ENCODE data around the gene CEP85L.
"Not testable (repeated sequence)": the region's sequence is repeated elsewhere in the genome, so short reads cannot be mapped to it uniquely, and the experiment has no call there.

Gene CEP85L

GRCh38 chr6:118495485-118496280 is 155.7 kb downstream of the CEP85L start:
- no peak for DNase-seq (ENCODE audit: low read depth)

DNA sequence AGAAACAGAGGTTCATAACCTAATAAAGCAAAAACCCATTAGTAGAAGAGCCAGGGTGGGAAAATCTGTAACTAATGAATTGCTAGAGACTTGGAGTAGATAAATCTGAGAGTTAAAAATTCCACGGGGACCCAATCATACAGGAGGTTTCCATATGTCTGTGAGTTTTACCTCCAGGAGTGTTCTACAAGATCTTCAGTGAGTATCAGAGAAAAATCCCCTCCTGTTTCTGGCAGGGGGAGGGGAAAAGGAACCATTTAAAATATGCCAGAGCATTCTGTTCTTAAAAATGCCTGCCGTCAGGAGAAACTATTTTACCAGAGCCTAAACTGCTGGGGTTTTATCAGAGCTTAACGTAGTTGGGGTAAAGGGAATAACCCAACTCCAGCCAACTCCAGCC is 157.3 kb downstream of the CEP85L start:
- no peak for DNase-seq (ENCODE audit: low read depth)

DNA sequence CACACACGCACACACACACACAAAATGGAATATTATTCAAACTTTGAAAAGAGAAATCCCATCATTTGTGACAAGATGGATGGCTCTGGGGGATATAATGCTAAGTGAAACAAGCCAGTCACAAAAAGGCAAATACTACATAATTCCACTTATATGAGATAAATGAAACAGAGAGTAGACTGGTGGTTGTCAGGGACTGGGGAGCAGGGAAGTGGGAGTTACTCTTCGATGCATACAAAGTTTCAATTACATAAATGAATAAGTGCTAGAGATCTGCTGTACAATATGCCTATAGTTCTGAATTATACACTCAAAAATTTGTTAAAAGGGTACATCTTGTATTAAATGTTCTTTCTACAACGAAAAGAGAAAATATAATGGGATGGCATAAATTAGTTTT is 161.4 kb downstream of the CEP85L start:
- DNase-seq (ENCODE audit: low read depth): no peak

GRCh38 chr6:118488631-118489030 is 162.8 kb downstream of the CEP85L start:
- DNase-seq (ENCODE audit: low read depth): no peak

DNA sequence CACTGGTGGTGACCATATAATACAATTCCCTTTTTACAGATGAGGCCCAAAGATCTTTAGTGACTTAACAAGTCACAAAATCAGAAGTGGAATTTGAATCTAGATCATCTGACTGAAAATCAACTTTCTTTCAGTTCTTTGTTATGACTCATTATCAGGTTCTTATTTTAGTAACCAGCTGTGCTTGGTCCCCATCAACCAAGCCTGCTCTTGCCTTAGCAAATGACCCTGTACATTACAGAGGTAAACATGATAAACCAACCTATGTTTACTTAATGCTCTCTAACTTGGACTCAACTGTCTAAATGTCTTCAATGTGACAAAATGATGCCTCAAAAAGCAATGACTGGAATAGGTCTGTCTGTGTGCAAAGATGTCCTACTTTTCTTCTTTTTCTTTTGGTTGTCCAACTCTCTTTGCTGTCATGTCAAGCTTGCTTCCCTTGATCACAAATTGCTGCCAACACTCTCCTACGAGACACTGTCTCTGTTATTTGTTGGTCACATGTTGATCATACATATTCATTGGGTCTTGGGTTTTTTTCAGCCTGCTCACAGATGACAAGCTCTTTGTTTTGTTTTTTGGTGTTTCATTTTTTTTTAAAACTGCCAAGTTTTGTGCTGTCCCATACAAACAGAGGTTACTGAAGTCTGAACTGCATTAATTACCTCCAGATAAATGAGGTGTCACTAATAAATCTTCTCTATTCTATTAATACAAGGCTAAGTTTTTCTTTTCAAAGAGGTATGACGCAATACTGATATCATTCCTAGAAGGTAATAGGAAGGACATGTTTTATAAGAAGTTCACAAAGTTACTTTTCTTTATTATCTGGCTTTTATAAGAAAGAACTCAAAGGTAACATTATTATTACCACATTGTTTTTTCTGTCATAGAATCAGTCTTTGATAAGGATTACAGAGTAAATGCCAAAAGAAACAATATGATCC is 165.5 kb downstream of the CEP85L start:
- DNase-seq (ENCODE audit: low read depth): no peak

DNA sequence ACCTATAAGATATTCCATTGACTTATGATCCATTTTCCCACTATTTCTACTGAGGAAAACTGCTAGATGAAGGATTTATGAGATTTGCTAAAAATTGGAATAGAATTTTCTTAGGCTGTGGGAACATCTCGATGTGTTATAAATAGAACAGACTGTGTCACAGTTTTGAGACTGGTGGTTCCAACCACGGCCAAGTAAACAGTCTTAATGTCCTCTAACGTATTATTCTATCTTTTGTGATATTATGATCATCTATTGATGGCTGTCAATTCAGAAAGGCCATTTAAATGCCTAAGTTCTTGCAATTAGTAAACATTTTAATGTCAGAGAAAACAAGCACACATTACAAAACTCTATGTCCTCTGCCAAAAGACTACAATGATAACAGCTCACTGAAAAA is 174.8 kb downstream of the CEP85L start:
- no peak for DNase-seq (ENCODE audit: low read depth)

- DNase-seq (ENCODE audit: low read depth): no peak
These were observed 178.1 kb downstream of the CEP85L start for GRCh38 chr6:118473266-118473665.

GRCh38 chr6:118469468-118469867 is 181.9 kb downstream of the CEP85L start:
- no peak for DNase-seq (ENCODE audit: low read depth)

DNA sequence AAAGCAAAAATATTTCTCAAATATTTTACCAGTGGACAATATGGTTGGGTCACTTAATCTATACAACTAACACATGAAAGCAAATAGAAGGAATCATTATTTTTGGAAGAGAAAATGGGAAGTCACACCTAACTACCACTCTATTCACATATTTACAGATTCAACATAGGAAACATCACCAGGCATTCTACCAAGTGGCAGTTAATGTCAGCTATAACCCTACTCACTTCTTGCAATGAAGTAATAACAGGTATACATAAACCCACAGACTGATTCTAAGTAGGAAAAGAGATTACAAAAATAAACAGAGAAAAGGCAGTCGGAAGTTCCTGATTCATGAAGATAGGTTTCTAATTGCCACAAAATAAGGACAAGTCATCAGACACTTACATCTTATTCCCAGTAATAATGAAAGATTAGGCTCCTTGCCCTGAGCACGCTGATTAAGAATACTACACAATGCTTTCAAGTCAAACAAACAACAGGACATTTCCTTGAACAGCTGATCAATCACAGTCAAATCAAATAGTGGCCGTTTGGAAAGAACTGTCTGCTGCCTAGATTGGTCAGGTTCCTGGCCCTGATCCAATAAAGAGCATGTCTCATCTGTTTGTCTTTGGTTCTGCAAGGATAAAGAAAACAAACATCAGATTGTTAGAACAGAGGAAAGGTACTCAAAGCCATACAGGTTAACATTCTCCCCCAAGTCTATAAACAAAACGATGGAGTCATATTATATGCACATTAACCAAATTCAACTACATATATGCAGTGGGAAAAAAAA is 182.5 kb downstream of the CEP85L start:
- DNase-seq (ENCODE audit: low read depth): no peak

- no peak for DNase-seq (ENCODE audit: low read depth)
These were observed 184.2 kb downstream of the CEP85L start for GRCh38 chr6:118467181-118467580.

- DNase-seq (ENCODE audit: low read depth): no peak
These were observed 186.8 kb downstream of the CEP85L start for GRCh38 chr6:118464620-118465019.

- no peak for DNase-seq (ENCODE audit: low read depth)
These were observed 190.4 kb downstream of the CEP85L start for GRCh38 chr6:118460958-118461470.

- DNase-seq (ENCODE audit: low read depth): no peak
These were observed 194.4 kb downstream of the CEP85L start for GRCh38 chr6:118456982-118457381.

DNA sequence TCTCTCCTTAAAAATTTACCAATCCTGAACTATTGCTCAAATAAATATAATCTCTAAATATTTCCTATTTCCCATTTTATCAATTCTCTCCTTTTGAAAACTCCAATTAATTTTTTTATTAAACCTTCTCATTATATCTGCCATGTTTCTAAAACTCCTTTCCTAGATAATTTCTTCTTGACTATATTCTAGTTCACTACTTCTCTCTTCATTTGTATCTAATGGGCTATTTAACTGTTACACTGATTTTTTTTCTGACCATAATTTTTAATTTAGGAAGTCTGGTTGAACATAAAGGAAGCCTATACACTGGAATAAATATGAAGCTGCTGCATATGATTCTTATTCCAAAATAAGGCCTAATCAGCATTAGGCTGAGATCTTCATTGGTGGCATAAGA is 199.6 kb downstream of the CEP85L start:
- no peak for DNase-seq (ENCODE audit: low read depth)

- DNase-seq (ENCODE audit: low read depth): no peak
These were observed 206.6 kb downstream of the CEP85L start for GRCh38 chr6:118444796-118445195.

GRCh38 chr6:118436482-118436881 is 214.9 kb downstream of the CEP85L start:
- DNase-seq (ENCODE audit: low read depth): no peak

DNA sequence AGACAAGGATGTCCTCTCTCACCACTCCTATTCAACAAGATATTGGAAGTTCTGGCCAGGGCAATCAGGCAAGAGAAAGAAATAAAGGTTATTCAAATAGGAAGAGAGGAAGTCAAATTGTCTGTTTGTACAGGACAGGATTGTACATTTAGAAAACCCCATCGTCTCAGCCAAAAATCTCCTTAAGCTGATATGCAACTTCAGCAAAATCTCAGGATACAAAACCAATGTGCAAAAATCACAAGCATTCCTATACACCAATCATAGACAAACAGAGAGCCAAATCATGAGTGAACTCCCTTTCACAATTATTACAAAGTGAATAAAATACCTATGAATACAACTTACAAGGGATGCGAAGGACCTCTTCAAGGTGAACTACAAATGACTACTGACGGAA is 217.2 kb downstream of the CEP85L start:
- not testable (repeated sequence) for DNase-seq (ENCODE audit: low read depth)

- DNase-seq (ENCODE audit: low read depth): not testable (repeated sequence)
These were observed 230.1 kb downstream of the CEP85L start for GRCh38 chr6:118421312-118421711.

GRCh38 chr6:118419448-118420394 is 231.7 kb downstream of the CEP85L start:
- no peak for DNase-seq (ENCODE audit: low read depth)
